HepG2 (cell line): ENCODE measurements around the gene NOXO1. TPM values are rescaled to one million over a fixed set of nuclear protein-coding genes. Genes with fewer than 3 reads are reported as not detected.
A peak's percentile ranks its signal among the peaks of the same experiment; 100 is the strongest.

Source experiments
- EEA1 ChIP-seq: sonication (generic); formaldehyde crosslinking; IDR thresholded peaks from 2 replicates; pipeline ENCODE4 v1.5.1; 2020; ENCODE audit warnings: mild to moderate bottlenecking, missing genetic modification reagents, borderline replicate concordance
- IKZF1 ChIP-seq: fragments of 450-650 bp; IDR thresholded peaks from 2 replicates; pipeline ENCODE4 v1.7.1; 2016
- MAFG ChIP-seq: sonication (generic); formaldehyde crosslinking; IDR thresholded peaks from 2 replicates; pipeline ENCODE4 v1.5.1; 2020; ENCODE audit warnings: mild to moderate bottlenecking, missing genetic modification reagents
- NAIF1 ChIP-seq: sonication (generic); formaldehyde crosslinking; IDR thresholded peaks from 2 replicates; pipeline ENCODE4 v1.5.0; 2020; ENCODE audit warnings: mild to moderate bottlenecking, missing genetic modification reagents, borderline replicate concordance
- NBN ChIP-seq: fragments of 450-650 bp; conservative IDR thresholded peaks from 2 replicates; pipeline ENCODE4 v1.6.1; 2017
- NCOA1 ChIP-seq: sonication (generic); formaldehyde crosslinking; IDR thresholded peaks from 2 replicates; pipeline ENCODE4 v1.9.0; 2021; ENCODE audit warnings: missing genetic modification reagents
- NFYC ChIP-seq: IDR thresholded peaks from 2 replicates; pipeline ENCODE4 v1.6.1; 2016; ENCODE audit warnings: missing genetic modification reagents, missing compliant biosample characterization
- NR2F1 ChIP-seq, 2 experiments: fragments of 450-650 bp in 1 of 2; formaldehyde crosslinking in 1 of 2; IDR thresholded peaks; 2 replicates each; pipeline versions ENCODE4 v1.5.0 to v1.6.1; 2016 to 2020; ENCODE audit warnings: mild to moderate bottlenecking in 1 of 2, missing compliant biosample characterization in 1 of 2, missing genetic modification reagents in 1 of 2, moderate library complexity in 1 of 2
- PRMT3 ChIP-seq: sonication (generic); formaldehyde crosslinking; IDR thresholded peaks from 2 replicates; pipeline ENCODE4 v1.8.1; 2022; ENCODE audit warnings: low read depth, mild to moderate bottlenecking, moderate library complexity, missing genetic modification reagents, borderline replicate concordance
- STAG1 ChIP-seq: sonication (generic); formaldehyde crosslinking; IDR thresholded peaks from 2 replicates; pipeline ENCODE4 v1.4.0; 2020; ENCODE audit warnings: missing genetic modification reagents
- TOE1 ChIP-seq: sonication (generic); formaldehyde crosslinking; IDR thresholded peaks from 2 replicates; pipeline ENCODE4 v1.4.0; 2020; ENCODE audit warnings: mild to moderate bottlenecking, missing genetic modification reagents
- YEATS4 ChIP-seq: sonication (generic); formaldehyde crosslinking; IDR thresholded peaks from 2 replicates; pipeline ENCODE4 v1.4.0; 2020; ENCODE audit warnings: missing genetic modification reagents, borderline replicate concordance
- YY1 ChIP-seq: IDR thresholded peaks from 2 replicates; pipeline ENCODE4 v1.6.1; 2011; ENCODE audit warnings: low read length, low read depth, moderate library complexity, mild to moderate bottlenecking; ENCODE audit not compliant: insufficient read depth, insufficient replicate concordance
- ZFP1 ChIP-seq: IDR thresholded peaks from 2 replicates; pipeline ENCODE4 v1.6.1; 2016
- ZNF549 ChIP-seq: sonication (generic); formaldehyde crosslinking; IDR thresholded peaks from 2 replicates; pipeline ENCODE4 v1.5.0; 2020; ENCODE audit warnings: missing genetic modification reagents
- polyA plus RNA-seq, 8 experiments: library from polyadenylated mRNA; depleted of rRNA in 3 of 8; stranded (reverse) in 7 of 8; unstranded in 1 of 8; fragments of >200 nt; fragmentation: Illumina TruSeq in 4 of 8; extraction: Trizol in 4 of 8; gene quantifications; 2 replicates each; pipeline versions ENCODE4 v1.2.1 to v1.2.3, GENCODE V29; 2011 to 2016; ENCODE audit warnings: low read depth in 4 of 8, missing spikeins in 1 of 8, mixed read lengths in 1 of 8; ENCODE audit not compliant: insufficient read depth in 1 of 8
- total RNA-seq, 5 experiments: library from RNA; depleted of rRNA; stranded (reverse); fragments of >200 nt; fragmentation: Illumina TruSeq; extraction: Trizol; gene quantifications; 2 replicates each; pipeline ENCODE4 v1.2.3, GENCODE V29; 2016; ENCODE audit warnings: low read depth in 1 of 5
- TF ChIP-seq, protein P1 (sequence below): sonication (generic); formaldehyde crosslinking; conservative IDR thresholded peaks from 2 replicates; pipeline ENCODE4 v1.4.0; 2020; ENCODE audit warnings: missing genetic modification reagents
- TF ChIP-seq, protein P2 (sequence below): sonication (generic); formaldehyde crosslinking; IDR thresholded peaks from 2 replicates; pipeline ENCODE4 v1.4.0; 2020; ENCODE audit warnings: missing genetic modification reagents, borderline replicate concordance
- TF ChIP-seq, protein P3 (sequence below): sonication (generic); formaldehyde crosslinking; IDR thresholded peaks from 2 replicates; pipeline ENCODE4; 2020; ENCODE audit warnings: missing genetic modification reagents, mild to moderate bottlenecking, borderline replicate concordance
- TF ChIP-seq, protein P4 (sequence below): sonication (generic); formaldehyde crosslinking; IDR thresholded peaks from 2 replicates; pipeline ENCODE4 v1.5.0; 2020; ENCODE audit warnings: mild to moderate bottlenecking, missing genetic modification reagents, borderline replicate concordance

Gene NOXO1
- total and polyA plus RNA-seq, 2 of the 13 experiments (the other 11 are each of a cell fraction or from before 2014, with no cell fraction given), result 0.69 to 1.4 TPM

DNA sequence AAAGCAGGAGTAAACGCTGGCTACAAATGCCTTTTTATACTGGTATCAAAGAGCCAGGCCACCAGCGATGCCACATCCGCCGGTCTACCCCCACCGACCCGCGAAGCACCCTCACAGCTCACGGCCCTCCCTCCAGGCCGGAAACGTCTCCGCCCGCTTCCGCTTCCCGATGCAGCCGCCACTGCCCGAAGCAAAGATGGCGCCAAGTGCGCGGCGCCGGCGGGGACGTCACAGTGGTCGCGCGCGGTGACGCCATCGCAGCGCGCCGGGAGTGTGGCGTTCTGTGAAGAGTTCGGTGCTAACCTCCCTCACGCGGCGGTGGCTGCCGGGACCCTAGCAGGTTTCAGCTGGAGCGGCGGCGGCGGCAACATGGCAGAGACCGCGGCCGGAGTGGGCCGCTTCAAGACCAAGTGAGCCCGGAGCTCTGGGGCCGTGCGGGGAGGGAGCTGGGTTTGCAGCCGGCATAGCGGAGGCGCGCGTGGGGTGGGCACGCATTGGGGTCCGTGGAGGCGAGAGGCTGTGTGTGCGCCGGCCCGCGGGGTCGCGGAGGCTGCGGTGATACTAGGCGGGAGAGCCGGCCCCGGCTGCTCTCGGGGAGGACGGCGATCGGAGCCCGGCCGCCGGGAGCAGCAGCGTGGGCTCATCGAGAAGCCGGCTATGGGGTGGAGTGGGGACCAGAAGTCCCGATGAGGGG, 9.3 kb downstream of the NOXO1 start, which contains the start of gene TBL3 (continued):
- TF ChIP-seq, protein P1, sequence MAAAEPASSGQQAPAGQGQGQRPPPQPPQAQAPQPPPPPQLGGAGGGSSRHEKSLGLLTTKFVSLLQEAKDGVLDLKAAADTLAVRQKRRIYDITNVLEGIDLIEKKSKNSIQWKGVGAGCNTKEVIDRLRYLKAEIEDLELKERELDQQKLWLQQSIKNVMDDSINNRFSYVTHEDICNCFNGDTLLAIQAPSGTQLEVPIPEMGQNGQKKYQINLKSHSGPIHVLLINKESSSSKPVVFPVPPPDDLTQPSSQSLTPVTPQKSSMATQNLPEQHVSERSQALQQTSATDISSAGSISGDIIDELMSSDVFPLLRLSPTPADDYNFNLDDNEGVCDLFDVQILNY (CRISPR knock-in tag), result peak; percentile 82; the same call in 1 of the 2 replicates
- no peak for TF ChIP-seq NR2F1 (CRISPR knock-in tag; IDR thresholded peaks at IDR 0.05)
- peak; percentile 82 for TF ChIP-seq NFYC (CRISPR knock-in tag)
- TF ChIP-seq, protein P2, sequence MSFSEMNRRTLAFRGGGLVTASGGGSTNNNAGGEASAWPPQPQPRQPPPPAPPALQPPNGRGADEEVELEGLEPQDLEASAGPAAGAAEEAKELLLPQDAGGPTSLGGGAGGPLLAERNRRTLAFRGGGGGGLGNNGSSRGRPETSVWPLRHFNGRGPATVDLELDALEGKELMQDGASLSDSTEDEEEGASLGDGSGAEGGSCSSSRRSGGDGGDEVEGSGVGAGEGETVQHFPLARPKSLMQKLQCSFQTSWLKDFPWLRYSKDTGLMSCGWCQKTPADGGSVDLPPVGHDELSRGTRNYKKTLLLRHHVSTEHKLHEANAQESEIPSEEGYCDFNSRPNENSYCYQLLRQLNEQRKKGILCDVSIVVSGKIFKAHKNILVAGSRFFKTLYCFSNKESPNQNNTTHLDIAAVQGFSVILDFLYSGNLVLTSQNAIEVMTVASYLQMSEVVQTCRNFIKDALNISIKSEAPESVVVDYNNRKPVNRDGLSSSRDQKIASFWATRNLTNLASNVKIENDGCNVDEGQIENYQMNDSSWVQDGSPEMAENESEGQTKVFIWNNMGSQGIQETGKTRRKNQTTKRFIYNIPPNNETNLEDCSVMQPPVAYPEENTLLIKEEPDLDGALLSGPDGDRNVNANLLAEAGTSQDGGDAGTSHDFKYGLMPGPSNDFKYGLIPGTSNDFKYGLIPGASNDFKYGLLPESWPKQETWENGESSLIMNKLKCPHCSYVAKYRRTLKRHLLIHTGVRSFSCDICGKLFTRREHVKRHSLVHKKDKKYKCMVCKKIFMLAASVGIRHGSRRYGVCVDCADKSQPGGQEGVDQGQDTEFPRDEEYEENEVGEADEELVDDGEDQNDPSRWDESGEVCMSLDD (CRISPR knock-in tag), result no peak; the same call in 1 of the 2 replicates
- TF ChIP-seq IKZF1, result no peak
- peak; percentile 89; the same call in 1 of the 2 replicates for TF ChIP-seq YEATS4 (CRISPR knock-in tag)
- TF ChIP-seq MAFG, result peak; percentile 61; the same call in 1 of the 2 replicates
- TF ChIP-seq STAG1 (CRISPR knock-in tag), result no peak
- TF ChIP-seq, protein P3, sequence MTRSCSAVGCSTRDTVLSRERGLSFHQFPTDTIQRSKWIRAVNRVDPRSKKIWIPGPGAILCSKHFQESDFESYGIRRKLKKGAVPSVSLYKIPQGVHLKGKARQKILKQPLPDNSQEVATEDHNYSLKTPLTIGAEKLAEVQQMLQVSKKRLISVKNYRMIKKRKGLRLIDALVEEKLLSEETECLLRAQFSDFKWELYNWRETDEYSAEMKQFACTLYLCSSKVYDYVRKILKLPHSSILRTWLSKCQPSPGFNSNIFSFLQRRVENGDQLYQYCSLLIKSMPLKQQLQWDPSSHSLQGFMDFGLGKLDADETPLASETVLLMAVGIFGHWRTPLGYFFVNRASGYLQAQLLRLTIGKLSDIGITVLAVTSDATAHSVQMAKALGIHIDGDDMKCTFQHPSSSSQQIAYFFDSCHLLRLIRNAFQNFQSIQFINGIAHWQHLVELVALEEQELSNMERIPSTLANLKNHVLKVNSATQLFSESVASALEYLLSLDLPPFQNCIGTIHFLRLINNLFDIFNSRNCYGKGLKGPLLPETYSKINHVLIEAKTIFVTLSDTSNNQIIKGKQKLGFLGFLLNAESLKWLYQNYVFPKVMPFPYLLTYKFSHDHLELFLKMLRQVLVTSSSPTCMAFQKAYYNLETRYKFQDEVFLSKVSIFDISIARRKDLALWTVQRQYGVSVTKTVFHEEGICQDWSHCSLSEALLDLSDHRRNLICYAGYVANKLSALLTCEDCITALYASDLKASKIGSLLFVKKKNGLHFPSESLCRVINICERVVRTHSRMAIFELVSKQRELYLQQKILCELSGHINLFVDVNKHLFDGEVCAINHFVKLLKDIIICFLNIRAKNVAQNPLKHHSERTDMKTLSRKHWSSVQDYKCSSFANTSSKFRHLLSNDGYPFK (CRISPR knock-in tag), result peak; percentile 99
- TF ChIP-seq ZNF549 (CRISPR knock-in tag), result no peak
- TF ChIP-seq TOE1 (CRISPR knock-in tag), result no peak
- no peak for TF ChIP-seq PRMT3 (CRISPR knock-in tag)
- TF ChIP-seq EEA1 (CRISPR knock-in tag), result no peak
- TF ChIP-seq NCOA1 (CRISPR knock-in tag), result peak; percentile 60; the same call in 1 of the 2 replicates
- TF ChIP-seq NBN, result no peak
- peak; percentile 100 for TF ChIP-seq YY1
- no peak for TF ChIP-seq NAIF1 (CRISPR knock-in tag)
- peak; percentile 53; the same call in 1 of the 2 replicates for TF ChIP-seq ZFP1 (CRISPR knock-in tag)
- TF ChIP-seq, protein P4, sequence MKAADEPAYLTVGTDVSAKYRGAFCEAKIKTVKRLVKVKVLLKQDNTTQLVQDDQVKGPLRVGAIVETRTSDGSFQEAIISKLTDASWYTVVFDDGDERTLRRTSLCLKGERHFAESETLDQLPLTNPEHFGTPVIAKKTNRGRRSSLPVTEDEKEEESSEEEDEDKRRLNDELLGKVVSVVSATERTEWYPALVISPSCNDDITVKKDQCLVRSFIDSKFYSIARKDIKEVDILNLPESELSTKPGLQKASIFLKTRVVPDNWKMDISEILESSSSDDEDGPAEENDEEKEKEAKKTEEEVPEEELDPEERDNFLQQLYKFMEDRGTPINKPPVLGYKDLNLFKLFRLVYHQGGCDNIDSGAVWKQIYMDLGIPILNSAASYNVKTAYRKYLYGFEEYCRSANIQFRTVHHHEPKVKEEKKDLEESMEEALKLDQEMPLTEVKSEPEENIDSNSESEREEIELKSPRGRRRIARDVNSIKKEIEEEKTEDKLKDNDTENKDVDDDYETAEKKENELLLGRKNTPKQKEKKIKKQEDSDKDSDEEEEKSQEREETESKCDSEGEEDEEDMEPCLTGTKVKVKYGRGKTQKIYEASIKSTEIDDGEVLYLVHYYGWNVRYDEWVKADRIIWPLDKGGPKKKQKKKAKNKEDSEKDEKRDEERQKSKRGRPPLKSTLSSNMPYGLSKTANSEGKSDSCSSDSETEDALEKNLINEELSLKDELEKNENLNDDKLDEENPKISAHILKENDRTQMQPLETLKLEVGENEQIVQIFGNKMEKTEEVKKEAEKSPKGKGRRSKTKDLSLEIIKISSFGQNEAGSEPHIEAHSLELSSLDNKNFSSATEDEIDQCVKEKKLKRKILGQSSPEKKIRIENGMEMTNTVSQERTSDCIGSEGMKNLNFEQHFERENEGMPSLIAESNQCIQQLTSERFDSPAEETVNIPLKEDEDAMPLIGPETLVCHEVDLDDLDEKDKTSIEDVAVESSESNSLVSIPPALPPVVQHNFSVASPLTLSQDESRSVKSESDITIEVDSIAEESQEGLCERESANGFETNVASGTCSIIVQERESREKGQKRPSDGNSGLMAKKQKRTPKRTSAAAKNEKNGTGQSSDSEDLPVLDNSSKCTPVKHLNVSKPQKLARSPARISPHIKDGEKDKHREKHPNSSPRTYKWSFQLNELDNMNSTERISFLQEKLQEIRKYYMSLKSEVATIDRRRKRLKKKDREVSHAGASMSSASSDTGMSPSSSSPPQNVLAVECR (CRISPR knock-in tag), result peak; percentile 99
